ENCODE results near the gene VPS13D.
"Not testable (repeated sequence)": the region's sequence is repeated elsewhere in the genome, so short reads cannot be mapped to it uniquely, and the experiment has no call there.

Gene VPS13D

GRCh38 chr1:12369258-12369657, 139.4 kb downstream of the VPS13D start:
- no peak for DNase-seq (ENCODE audit: low read depth in 2 of 2)

DNA sequence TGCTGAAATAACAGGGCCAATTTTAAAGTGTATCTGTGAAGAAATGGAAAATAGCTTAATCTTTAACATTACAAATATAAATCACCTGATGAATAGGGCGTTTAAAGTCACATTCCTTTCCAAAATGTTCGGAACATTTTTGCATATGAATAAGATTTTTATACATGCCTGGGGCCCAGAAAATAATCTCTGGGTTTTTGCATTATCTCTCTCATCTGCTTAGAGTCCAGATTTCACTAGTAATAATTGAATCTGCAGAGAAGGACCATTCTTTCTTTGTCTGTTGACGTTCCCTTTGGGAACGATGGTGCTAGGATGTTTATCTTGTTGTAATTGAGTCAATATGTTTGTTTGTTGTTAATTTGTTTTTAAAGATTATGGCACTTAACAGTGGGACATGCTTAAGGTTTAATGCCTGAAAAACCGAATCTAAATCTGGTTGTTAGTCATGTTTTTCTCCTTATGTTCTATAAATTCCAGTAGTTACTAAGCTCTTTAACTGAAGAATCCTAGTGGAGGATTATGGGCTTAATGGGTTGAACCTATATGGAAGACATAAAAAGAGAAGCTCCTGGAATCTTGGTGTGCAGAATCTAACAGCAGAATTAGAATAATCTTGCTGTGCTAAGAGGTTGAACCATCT, 140.6 kb downstream of the VPS13D start:
- no peak for DNase-seq (ENCODE audit: low read depth in 2 of 2)

DNA sequence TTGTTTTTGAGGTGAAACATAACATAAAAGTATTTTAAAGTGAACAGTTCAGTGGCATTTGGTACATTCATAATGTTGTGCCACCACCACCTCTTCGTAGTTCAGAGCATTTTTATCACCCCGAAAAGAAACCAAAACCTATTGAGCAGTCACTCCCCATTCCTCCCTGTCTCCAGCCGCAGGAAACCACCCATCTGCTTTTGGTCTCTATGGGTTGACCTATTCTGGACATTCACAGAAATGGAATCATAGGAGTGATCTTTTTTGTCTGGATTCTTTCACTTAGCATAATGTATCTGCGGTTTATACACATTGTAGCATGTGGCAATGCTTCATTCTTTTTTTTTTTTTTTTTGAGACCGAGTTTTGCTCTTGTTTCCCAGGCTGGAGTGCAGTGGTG, 141.2 kb downstream of the VPS13D start:
- no peak for DNase-seq (ENCODE audit: low read depth in 2 of 2)

- DNase-seq (ENCODE audit: low read depth in 2 of 2) = no peak
These were observed 142.3 kb downstream of the VPS13D start for GRCh38 chr1:12372180-12372579.

GRCh38 chr1:12372761-12373160, 142.9 kb downstream of the VPS13D start:
- no peak for DNase-seq (ENCODE audit: low read depth in 2 of 2)

DNA sequence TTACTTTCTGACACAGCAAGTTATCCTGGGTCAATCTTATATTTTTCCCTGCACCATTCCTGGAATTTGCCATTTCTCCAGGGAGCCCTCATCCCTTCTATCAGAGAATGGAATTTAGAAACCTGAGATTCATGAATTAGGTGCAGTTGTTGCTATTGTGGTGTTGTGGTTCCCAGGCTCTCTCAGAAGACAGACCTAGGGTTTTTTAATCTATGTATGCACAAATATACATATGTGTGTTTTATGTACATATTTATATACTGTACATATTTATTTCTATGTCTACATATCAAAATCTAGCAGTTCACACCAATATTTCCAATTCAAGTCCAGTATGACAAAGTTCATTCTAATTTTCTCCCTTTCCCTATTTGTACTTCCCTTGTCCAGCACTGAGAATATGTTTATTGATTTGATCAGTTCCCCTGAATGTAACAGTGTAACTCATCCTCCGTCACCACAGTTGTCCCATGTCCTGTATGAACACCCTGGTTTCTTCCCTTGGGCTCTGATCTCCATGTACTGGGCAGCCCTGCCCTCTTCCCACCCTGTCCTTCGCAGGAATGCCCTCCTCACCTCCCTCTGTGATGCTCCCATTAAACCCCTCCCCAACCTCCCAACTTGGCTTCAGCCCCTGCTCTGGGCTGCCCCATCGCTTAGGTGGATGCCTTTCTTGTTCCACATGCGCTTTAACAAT, 145.5 kb downstream of the VPS13D start:
- no peak for DNase-seq (ENCODE audit: low read depth in 2 of 2)

GRCh38 chr1:12376236-12377045, 146.6 kb downstream of the VPS13D start:
- DNase-seq (ENCODE audit: low read depth in 2 of 2) = no peak

DNA sequence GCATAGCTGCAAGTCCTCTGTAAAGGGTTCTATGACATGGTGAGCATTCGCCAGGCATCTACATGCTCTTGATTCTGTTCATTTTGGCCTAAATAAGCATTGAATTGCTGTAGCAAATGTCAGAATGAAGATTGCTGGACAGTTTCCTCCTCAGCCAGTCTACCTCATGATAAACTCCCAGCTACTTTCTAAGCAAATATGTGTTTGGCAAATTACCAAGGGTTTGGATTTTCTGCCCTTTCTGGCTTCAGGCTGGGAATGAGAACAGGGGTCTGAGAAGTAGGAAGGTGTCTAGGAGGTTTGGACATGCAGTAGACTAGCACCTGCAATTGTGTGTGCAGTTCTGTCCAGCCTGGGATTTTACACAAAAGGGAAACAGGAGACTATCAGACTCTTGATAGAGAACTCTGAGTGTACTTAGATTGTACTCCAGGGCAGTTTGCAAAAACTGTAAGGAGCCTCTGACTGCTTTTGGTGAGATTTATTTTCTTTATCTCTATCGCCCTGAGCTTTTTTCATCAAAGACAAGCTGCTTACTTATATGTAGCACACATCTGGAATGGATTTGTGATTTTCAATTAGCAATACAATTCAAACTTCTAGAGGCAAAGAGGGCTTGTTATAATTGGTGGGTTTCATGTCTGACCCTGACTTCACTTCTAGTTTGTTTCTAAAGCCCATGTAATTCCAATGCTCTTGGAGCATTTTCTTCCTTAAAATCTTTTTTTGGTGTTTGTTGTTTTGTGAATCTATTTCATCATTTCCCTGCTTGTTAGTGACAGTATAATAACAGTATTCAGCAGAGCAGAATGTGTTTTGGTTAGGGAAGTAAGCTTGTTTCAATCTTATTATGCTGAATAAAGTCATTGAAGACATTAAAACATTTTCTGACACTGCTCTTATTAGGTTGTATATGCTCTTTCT, 150.8 kb downstream of the VPS13D start:
- no peak for DNase-seq (ENCODE audit: low read depth in 2 of 2)

- no peak for DNase-seq (ENCODE audit: low read depth in 2 of 2)
These were observed 153.2 kb downstream of the VPS13D start for GRCh38 chr1:12383001-12383400.

DNA sequence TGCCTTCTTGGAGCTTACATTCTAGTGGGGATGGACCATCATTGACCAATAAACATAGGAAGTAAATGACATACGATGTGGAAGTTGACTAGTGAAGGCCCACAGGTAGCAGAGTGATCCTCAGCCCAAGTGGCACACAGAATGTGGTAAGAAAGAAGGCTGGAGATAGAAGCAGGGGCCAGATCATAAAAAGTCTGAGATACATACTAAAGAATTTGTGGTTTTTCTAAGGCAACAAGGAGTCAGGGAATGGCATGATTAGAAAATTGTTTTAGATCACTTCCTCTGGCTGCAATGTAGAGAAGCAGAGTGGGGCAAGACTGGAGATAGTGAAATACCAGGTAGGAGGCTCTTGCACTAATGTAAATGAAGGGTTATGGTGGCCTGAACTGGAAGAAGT, 154.0 kb downstream of the VPS13D start:
- no peak for DNase-seq (ENCODE audit: low read depth in 2 of 2)

DNA sequence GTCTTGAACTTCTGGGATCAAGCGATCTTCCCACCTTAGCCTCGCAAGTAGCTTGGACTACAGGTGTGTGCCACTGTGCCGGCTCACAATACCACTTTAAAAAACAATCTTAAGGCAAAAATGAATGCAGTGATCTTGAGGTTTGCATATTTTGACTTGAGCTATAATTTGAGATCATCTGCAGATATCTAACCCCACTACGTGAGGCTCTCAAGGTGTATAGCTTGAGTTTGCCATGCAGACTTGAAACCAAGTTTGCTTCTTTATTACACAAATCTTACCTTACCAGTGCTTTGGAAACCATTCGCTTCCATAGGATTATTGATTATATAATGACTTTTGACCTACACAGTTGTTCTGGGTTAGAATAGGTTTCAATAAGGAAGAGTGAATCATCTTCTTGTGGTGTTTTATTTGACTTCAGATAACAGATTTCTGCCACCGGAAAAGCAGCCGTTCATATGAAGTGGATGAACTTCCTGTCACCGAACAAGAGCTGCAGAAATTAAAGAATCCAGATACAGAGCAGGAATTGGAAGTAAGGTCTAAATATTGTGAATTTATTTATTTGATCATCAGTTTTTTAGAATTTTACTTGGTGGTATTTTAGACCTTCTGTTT, 155.1 kb downstream of the VPS13D start:
- no peak for DNase-seq (ENCODE audit: low read depth in 2 of 2)

- DNase-seq (ENCODE audit: low read depth in 2 of 2) = no peak
These were observed 156.3 kb downstream of the VPS13D start for GRCh38 chr1:12386130-12386529.

DNA sequence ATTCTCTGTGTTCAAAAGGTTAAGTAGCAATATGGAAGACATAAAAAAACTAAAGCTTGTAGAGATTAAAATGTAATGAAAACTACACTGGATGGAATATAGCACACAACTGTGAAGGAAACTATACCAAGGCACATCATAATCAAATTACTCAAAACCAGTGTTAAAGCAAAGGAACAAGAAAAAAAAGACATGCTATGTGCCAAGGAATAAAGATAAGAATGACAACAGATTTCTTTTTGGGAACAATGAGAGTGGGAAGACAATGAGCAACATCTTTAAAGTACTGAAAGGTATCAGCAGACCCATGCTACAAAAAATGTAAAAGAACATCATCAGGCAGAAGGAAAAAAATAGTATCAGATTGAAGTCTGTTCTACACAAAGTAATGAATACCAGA, 157.8 kb downstream of the VPS13D start:
- no peak for DNase-seq (ENCODE audit: low read depth in 2 of 2)

DNA sequence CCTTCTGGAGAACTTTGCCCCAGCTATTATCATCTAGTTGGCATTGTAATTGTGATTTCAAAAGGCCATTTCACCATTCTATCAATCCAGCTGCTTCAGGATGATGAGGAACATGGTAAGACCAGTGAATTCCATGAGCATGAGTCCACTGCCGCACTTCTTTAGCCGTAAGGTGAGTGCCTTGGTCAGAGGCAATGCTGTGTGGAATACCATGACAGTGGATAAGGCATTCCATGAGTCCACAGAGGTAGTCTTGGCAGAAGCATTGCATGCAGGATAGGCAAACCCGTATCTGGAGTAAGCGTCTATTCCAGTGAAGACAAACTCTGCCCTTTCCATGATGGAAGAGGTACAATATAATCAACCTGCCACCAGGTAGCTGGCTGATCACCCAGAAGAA, 160.5 kb downstream of the VPS13D start:
- DNase-seq (ENCODE audit: low read depth in 2 of 2) = not testable (repeated sequence)

DNA sequence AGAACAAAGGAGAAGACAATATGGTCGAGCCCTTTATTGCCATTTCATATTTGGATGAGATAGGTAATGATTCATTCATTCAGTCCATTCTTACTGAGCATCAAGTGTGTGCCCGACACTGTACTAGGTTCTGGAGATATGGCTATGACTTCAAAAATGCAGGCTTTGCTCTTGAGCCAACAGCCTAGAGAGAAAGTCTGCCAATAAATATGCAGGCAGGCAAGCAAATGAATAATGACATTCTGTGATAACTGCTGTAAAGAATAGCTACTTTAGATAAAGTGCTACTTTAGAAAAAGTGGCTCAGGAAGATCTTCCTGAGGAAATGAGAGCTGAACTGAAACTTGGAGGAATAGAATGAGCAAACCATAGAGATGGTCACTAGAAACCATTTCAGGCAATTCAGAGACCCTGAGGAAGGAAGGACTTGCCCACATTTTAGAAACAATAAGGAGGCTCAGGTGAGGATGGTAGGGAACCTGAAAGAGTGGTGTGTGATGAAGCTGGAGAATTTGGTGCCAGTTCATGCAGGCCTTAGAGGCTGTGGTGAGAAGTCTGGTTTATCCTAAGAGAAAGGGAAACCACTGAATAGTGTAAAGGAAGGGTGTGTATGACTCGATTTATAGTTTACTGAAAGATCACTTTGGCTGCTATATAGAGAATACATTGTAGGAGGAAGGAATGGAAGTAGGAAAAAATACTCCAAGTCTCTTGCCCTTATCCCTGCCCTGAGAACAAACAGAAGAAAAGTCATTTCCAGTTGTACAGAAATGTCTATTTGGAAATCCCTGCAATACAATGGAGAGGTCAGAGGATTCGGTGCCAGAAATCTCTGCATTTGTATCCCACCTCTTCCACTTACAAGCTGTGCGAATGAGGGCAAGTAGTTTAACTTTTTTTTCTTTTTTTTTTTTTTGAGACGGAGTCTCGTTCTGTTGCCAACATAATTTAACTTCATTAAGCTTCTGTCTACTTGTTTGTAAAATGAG, 167.9 kb downstream of the VPS13D start:
- no peak for DNase-seq (ENCODE audit: low read depth in 2 of 2)

- no peak for DNase-seq (ENCODE audit: low read depth in 2 of 2)
These were observed 168.6 kb downstream of the VPS13D start for GRCh38 chr1:12398479-12398878.

GRCh38 chr1:12400027-12400693, 170.3 kb downstream of the VPS13D start:
- DNase-seq (ENCODE audit: low read depth in 2 of 2) = no peak

DNA sequence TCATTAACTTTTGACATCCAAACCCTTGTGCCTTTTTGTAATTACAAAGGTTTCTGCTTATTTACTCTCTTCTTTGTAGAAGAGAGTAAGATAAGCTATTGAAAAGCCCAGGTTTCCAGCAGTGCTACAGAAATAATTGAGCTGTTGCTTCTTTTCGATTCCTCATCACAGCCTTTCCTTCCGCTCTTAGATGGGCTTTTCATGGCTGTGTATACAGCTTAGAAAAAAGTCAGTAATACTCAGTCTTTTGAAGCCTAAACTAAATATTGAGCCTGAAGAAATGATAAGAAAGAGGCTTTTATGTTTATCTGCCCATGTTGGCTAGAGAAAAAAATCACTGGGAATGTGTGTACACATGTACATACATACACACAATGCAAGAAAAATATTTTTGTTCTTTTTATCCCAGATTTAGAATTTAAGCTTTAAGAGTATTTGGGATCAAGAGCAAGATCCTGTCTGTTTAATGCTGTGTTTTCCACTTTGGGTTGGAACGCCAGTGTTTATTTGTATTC, 172.4 kb downstream of the VPS13D start:
- no peak for DNase-seq (ENCODE audit: low read depth in 2 of 2)

- no peak for DNase-seq (ENCODE audit: low read depth in 2 of 2)
These were observed 173.0 kb downstream of the VPS13D start for GRCh38 chr1:12402842-12403241.
